ENCODE data around the gene CCDC134. TPM values are rescaled to one million over a fixed set of nuclear protein-coding genes. Genes with fewer than 3 reads are reported as not detected.

The CCDC134 gene
- total and polyA plus RNA-seq, 2 of the 13 experiments (the other 11 are each of a cell fraction or from before 2014, with no cell fraction given) = 4.8 to 17.4 TPM

- Histone ChIP-seq H3K27me3 (ENCODE audit: control insufficient read depth in 1 of 2, insufficient read depth in 2 of 2, low read length in 2 of 2) (no peaks in the 10 kb centered on the region), H3K4me1 (ENCODE audit: insufficient read depth, low read length) (peaks cover 24% of the 10 kb centered on the region)
- POLR2A ChIA-PET = interaction anchor here (3.1 kb wide), 1 partner anchor 28 kb away, joined by 13 read pairs; the partner anchor contains the start of gene CCDC134
Measured at GRCh38 chr22:41827671-41828070, 27.2 kb downstream of the CCDC134 start.

More at GRCh38 chr22:41827671-41828070, 27.2 kb downstream of the CCDC134 start:
- H3K27ac ChIP-seq (ENCODE audit: extremely low read length, insufficient read depth, low read length) = no peak overlapping the region
- H3K79me2 ChIP-seq (ENCODE audit: insufficient read depth, low read length) = peaks cover 2% of the 10 kb centered on the region
- TF ChIP-seq SNAPC4 (CRISPR knock-in tag; IDR thresholded peaks at IDR 0.05) = no peak
- TF ChIP-seq GATAD1 (CRISPR knock-in tag; IDR thresholded peaks at IDR 0.05) = no peak
- TF ChIP-seq, protein P1, sequence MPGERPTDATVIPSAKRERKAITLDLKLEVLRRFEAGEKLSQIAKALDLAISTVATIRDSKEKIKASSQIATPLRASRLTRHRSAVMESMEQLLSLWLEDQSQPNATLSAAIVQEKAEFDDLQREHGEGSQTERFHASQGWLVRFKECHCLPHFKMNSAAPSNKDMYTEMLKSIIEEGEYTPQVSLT (CRISPR knock-in tag; IDR thresholded peaks at IDR 0.05; ENCODE audit: borderline replicate concordance, low read depth) = no peak
- TF ChIP-seq TGIF2 (CRISPR knock-in tag; IDR thresholded peaks at IDR 0.05) = no peak
- no peak for TF ChIP-seq ZNF550 (CRISPR knock-in tag; IDR thresholded peaks at IDR 0.05; ENCODE audit: borderline replicate concordance)
- TF ChIP-seq ZNF274 (CRISPR knock-in tag; IDR thresholded peaks at IDR 0.05) = no peak
- no peak for TF ChIP-seq SIX4 (CRISPR knock-in tag; IDR thresholded peaks at IDR 0.05)
- no peak for TF ChIP-seq NFYB (CRISPR knock-in tag; IDR thresholded peaks at IDR 0.05)
- no peak for TF ChIP-seq ZSCAN25 (CRISPR knock-in tag; IDR thresholded peaks at IDR 0.05)
- no peak for TF ChIP-seq THAP11 (CRISPR knock-in tag; IDR thresholded peaks at IDR 0.05)
- TF ChIP-seq ISL2 (CRISPR knock-in tag; IDR thresholded peaks at IDR 0.05) = no peak
- no peak for TF ChIP-seq MEF2D (CRISPR knock-in tag; IDR thresholded peaks at IDR 0.05)
- TF ChIP-seq, protein P2, sequence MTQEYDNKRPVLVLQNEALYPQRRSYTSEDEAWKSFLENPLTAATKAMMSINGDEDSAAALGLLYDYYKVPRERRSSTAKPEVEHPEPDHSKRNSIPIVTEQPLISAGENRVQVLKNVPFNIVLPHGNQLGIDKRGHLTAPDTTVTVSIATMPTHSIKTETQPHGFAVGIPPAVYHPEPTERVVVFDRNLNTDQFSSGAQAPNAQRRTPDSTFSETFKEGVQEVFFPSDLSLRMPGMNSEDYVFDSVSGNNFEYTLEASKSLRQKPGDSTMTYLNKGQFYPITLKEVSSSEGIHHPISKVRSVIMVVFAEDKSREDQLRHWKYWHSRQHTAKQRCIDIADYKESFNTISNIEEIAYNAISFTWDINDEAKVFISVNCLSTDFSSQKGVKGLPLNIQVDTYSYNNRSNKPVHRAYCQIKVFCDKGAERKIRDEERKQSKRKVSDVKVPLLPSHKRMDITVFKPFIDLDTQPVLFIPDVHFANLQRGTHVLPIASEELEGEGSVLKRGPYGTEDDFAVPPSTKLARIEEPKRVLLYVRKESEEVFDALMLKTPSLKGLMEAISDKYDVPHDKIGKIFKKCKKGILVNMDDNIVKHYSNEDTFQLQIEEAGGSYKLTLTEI (CRISPR knock-in tag; conservative IDR thresholded peaks at IDR 0.05) = no peak
- TF ChIP-seq GABPB1 (CRISPR knock-in tag; IDR thresholded peaks at IDR 0.05) = no peak
- no peaks in the 10 kb centered on the region for H3K9me3 ChIP-seq (ENCODE audit: low read length)
- no peak overlapping the region for H3K4me2 ChIP-seq (ENCODE audit: low read depth, low read length)
- 100% methylated on average over 5 of the region's 6 CpGs for WGBS (ENCODE audit: low lambda C conversion rate)
- intact Hi-C loops (cut with micrococcal nuclease; ENCODE audit: unreplicated experiment) (no loop called here), in situ Hi-C loops (cut with HindIII; ENCODE audit: extremely low pct_ligation_motif_present, low pct_unique_long_range_greater_than_20kb) (no loop called here)
- H3K36me3 ChIP-seq (replicated peaks in 1 of 2; ENCODE audit: control insufficient read depth in 1 of 2, insufficient read depth in 2 of 2, low read length in 2 of 2) = peaks cover 0 to 18% of the 10 kb centered on the region in 2 experiments; a peak in 1 of 5 replicates
- FAIRE-seq (no peak), DNase-seq (ENCODE audit: low spot score) (no peak), ATAC-seq (no peak)
- no peak overlapping the region for H3K9ac ChIP-seq (ENCODE audit: insufficient read depth, low read depth, low read length)
- CTCF ChIA-PET (ENCODE audit: low intra/inter-chr PET ratio, low total read pairs) = no interaction called here
- BruUV-seq (replicated peaks) = no TSS peak
- H4K20me1 ChIP-seq (ENCODE audit: insufficient read depth, low read length) = no peaks in the 10 kb centered on the region
- no peak overlapping the region for H3K4me3 ChIP-seq (replicated peaks in 1 of 3; ENCODE audit: insufficient read depth in 1 of 3, low read depth in 2 of 3, low read length in 3 of 3)
- H2AFZ ChIP-seq (ENCODE audit: low read length) = no peak overlapping the region
